Nephron (organoid): Measurements from ENCODE around the gene DENND1A.
A peak's percentile ranks its signal among the peaks of the same experiment; 100 is the strongest.
"Not testable (repeated sequence)": the region's sequence is repeated elsewhere in the genome, so short reads cannot be mapped to it uniquely, and the experiment has no call there.

Source experiments
- H3K27ac Mint-ChIP-seq, 3 experiments: 2 replicates each; pipeline ENCODE4 v1.8.0; 2020; ENCODE audit warnings: mixed read lengths in 3 of 3, mild to moderate bottlenecking in 2 of 3, moderate library complexity in 1 of 3
- H3K27me3 Mint-ChIP-seq: 2 replicates; pipeline ENCODE4 v1.8.0; 2021; ENCODE audit warnings: low read depth, mild to moderate bottlenecking, moderate library complexity, mixed read lengths
- H3K36me3 Mint-ChIP-seq: 2 replicates; pipeline ENCODE4 v1.8.0; 2020; ENCODE audit warnings: low read depth, mixed read lengths
- H3K4me1 Mint-ChIP-seq: 2 replicates; pipeline ENCODE4 v1.8.0; 2020; ENCODE audit warnings: mixed read lengths
- H3K4me3 Mint-ChIP-seq, 3 experiments: 2 replicates each; pipeline ENCODE4 v1.8.0; 2020; ENCODE audit warnings: mild to moderate bottlenecking in 3 of 3, mixed read lengths in 3 of 3, moderate library complexity in 2 of 3
- H3K9me3 Mint-ChIP-seq: 2 replicates; pipeline ENCODE4 v1.8.0; 2020; ENCODE audit warnings: mixed read lengths
- TF ChIP-seq, protein P1 (sequence below), 3 experiments: fragments of 200-600 bp; sonication (generic); IDR thresholded peaks; one replicate each; pipeline ENCODE4 v1.5.0; 2021; ENCODE audit warnings: antibody characterized with exemption in 3 of 3; ENCODE audit not compliant: unreplicated experiment in 3 of 3

The DENND1A gene

DNA sequence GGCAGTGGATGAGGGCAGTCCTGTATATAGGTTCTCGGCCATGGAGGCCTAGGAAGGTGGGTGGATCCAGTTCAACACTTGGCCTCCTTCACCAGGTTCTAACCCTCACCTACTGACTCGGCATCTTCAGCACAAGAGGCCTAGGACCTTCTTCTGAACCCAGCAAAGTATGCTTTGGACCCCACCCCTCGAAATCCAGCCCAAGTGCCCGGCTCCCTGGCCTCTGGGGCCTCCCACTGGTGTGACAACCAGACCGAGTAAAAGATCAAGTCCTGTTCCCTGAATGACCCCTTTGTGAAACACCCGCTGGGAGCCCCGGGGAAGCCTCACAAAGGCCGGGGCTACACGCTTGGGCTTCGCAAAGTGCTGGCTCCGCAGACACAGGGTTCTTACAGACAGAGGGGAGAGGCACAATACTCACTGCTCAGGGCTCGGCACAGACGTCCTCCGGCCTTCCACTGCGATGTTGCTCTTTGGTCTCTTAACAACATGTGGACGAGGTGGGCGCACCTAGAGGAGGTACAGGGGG is 526.9 kb downstream of the DENND1A start:
- no peak overlapping the region for H3K4me3 Mint-ChIP-seq
- H3K9me3 Mint-ChIP-seq: no peaks in the 10 kb centered on the region
- H3K36me3 Mint-ChIP-seq: no peaks in the 10 kb centered on the region
- H3K27ac Mint-ChIP-seq: no peak overlapping the region
- H3K27me3 Mint-ChIP-seq: no peaks in the 10 kb centered on the region
- peaks cover 29% of the 10 kb centered on the region for H3K4me1 Mint-ChIP-seq
- TF ChIP-seq, protein P1, sequence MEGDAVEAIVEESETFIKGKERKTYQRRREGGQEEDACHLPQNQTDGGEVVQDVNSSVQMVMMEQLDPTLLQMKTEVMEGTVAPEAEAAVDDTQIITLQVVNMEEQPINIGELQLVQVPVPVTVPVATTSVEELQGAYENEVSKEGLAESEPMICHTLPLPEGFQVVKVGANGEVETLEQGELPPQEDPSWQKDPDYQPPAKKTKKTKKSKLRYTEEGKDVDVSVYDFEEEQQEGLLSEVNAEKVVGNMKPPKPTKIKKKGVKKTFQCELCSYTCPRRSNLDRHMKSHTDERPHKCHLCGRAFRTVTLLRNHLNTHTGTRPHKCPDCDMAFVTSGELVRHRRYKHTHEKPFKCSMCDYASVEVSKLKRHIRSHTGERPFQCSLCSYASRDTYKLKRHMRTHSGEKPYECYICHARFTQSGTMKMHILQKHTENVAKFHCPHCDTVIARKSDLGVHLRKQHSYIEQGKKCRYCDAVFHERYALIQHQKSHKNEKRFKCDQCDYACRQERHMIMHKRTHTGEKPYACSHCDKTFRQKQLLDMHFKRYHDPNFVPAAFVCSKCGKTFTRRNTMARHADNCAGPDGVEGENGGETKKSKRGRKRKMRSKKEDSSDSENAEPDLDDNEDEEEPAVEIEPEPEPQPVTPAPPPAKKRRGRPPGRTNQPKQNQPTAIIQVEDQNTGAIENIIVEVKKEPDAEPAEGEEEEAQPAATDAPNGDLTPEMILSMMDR (IDR thresholded peaks at IDR 0.05; ENCODE audit: unreplicated experiment in 3 of 3): no peak

DNA sequence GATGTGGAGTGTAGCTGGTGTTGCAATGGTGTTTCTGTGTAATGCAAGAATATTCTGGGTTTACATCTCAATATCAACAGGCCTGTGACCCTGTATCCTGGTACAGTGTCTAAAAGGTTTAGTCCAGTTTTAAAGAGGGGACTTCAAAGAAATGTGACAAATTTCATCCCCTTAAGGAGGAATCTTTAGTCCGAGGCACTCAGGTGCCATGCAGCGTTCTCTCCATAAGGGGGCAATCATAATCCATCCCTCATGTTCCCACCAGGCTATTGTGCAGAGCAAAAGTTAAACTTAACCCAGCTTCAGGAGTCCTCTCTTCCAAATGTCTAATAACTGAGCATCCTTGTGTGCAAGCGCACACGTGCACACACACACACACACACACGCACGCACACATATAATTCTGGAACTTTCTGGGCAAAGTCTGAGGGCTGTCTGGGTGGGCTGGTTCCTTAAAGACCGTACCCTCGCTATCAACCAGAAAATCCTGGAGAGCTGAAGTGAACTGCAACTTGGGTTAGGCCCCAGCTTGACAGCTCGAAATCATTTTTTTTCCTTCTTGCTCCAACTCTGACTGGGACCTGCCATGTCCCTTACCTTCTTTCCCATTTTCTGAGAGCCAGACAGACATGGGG is 527.9 kb downstream of the DENND1A start:
- Mint-ChIP-seq H3K27me3 (no peaks in the 10 kb centered on the region), H3K4me3 (no peak overlapping the region), H3K4me1 (peaks cover 18% of the 10 kb centered on the region), H3K27ac (peak overlapping the region in 2 of 3 experiments; percentile 1 to 12), H3K9me3 (no peaks in the 10 kb centered on the region), H3K36me3 (no peaks in the 10 kb centered on the region)
- TF ChIP-seq, protein P1 (IDR thresholded peaks at IDR 0.05; ENCODE audit: unreplicated experiment in 3 of 3): peak; percentile 84 to 87 (median 86)

DNA sequence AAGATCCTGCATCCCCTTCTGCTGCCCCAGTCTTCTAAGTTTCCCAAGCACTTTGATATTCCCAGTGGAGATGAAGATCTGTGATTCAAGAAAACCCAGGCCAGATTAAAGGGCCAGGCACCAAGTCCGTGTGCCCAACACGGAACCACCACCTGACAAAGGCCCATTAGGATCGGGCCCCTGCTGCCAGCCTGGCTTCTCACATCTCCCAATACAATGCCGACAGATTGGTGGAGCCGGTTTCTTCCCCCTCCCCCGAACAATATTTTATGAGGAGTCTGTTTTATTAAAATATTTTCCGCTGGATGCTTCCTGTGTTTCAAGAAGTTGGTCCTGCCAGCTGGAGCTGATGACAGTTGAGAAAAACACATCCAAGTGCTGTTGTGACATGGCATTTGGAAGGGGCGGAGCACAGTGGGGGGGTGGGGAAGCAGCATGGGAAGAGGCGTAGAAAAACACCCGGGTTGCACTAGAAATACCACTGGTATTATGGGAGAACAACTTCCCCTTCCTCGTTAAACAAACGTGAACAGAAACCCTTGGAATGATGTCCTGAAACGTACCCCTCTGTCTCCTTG is 528.9 kb downstream of the DENND1A start:
- H3K27ac Mint-ChIP-seq: no peak overlapping the region
- no peaks in the 10 kb centered on the region for H3K9me3 Mint-ChIP-seq
- H3K4me3 Mint-ChIP-seq: no peak overlapping the region
- H3K36me3 Mint-ChIP-seq: no peaks in the 10 kb centered on the region
- peaks cover under 1% of the 10 kb centered on the region for H3K27me3 Mint-ChIP-seq
- TF ChIP-seq, protein P1 (IDR thresholded peaks at IDR 0.05; ENCODE audit: unreplicated experiment in 3 of 3): no peak
- H3K4me1 Mint-ChIP-seq: peaks cover 14% of the 10 kb centered on the region

DNA sequence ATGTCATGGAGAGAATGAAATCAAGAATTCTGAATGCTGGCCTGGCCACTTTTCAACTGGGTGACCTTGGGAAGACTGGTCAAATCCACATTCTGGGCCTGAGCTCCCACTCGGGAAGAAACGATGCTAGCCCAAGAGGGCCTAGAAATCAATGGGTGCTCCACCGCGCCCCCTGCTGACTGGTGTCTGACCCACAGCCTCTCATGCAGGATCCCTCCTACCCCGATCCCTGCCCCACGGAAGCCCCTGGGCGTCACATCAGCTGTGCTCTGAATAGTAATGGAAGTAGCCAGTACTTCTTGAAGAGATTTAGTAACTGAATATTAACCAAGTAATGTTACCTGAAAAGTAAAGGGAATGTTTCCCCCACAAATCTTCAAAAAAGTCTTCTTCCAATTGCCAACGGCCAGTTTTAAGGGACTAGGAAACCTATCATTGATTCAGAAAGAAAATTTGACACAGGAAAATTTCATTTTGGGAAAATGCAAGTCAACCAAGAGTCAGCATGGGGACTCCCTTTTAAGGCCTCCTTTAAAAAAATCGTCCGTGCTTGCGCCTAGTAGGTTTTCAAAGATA is 530.0 kb downstream of the DENND1A start:
- H3K9me3 Mint-ChIP-seq: no peaks in the 10 kb centered on the region
- no peak overlapping the region for H3K27ac Mint-ChIP-seq

DNA sequence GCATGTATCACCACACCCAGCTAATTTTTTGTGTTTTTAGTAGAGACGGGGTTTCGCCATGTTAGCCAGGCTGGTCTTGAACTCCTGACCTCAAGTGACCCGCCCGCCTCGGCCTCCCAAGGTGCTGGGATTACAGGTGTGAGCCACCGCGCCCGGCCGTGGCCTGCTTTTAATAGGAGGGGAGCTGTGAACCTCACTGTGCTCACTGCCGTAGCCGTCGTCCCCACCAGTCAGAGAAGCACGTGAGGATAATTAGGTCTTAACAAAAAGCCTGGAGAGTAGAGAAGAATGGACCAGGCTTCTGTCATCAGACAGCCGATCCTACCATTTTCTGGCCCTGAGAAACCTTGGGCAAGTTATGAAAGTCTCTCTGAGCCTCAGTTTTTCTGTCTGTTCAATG is 531.0 kb downstream of the DENND1A start:
- H3K4me1 Mint-ChIP-seq: peaks cover 28% of the 10 kb centered on the region
- not testable (repeated sequence) for H3K36me3 Mint-ChIP-seq, H3K27ac Mint-ChIP-seq, H3K9me3 Mint-ChIP-seq, H3K27me3 Mint-ChIP-seq, H3K4me3 Mint-ChIP-seq

More for the DNA sequence above, 530.0 kb downstream of the DENND1A start:
- Mint-ChIP-seq H3K4me3 (no peak overlapping the region), H3K36me3 (no peaks in the 10 kb centered on the region), H3K27me3 (peaks cover 3% of the 10 kb centered on the region), H3K4me1 (peaks cover 23% of the 10 kb centered on the region)
- TF ChIP-seq, protein P1 (IDR thresholded peaks at IDR 0.05; ENCODE audit: unreplicated experiment in 3 of 3): peak in 2 of 3 experiments; percentile 29 to 56

DNA sequence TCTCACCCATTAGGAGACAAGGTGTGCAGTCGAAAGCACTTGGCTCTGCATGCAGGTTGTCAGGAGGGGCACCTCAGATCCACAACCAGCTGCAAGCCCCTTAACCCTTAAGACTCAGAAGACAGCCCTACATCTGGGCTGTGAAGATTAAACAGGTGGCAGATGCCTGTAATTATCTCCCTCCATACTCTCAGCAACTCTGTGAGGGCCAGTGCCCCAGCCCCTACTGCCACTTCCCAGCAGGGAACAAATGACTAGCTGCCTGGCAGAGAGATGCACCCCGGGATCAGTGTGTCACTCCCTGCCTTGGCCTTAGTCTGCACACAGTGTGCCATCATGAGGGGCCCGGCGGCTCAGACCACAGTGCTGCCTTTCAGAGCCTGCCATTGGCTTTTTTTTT is 532.0 kb downstream of the DENND1A start:
- H3K4me3 Mint-ChIP-seq: no peak overlapping the region
- H3K9me3 Mint-ChIP-seq: no peaks in the 10 kb centered on the region
- no peak overlapping the region for H3K27ac Mint-ChIP-seq
- peaks cover 3% of the 10 kb centered on the region for H3K27me3 Mint-ChIP-seq
- peaks cover 28% of the 10 kb centered on the region for H3K4me1 Mint-ChIP-seq
- H3K36me3 Mint-ChIP-seq: no peaks in the 10 kb centered on the region
- TF ChIP-seq, protein P1 (IDR thresholded peaks at IDR 0.05; ENCODE audit: unreplicated experiment in 3 of 3): no peak
